OCI-LY1 (cell line): ENCODE results near the gene SETDB2.

Experiments used
- EZH2 ChIP-seq: fragments of 200-600 bp; sonication (generic), shearing (Covaris generic); IDR thresholded peaks from 2 replicates; pipeline ENCODE4 v1.8.0; 2017; ENCODE audit warnings: borderline replicate concordance, mixed run types, mild to moderate bottlenecking, antibody characterized with exemption, low read length, moderate library complexity, mixed read lengths
- TF ChIP-seq, protein P1 (sequence below): fragments of 200-600 bp; sonication (generic), shearing (Covaris generic); IDR thresholded peaks from 2 replicates; pipeline ENCODE4 v1.5.1; 2017; ENCODE audit warnings: mild to moderate bottlenecking, antibody characterized with exemption, low read length, moderate library complexity, mixed read lengths

DNA sequence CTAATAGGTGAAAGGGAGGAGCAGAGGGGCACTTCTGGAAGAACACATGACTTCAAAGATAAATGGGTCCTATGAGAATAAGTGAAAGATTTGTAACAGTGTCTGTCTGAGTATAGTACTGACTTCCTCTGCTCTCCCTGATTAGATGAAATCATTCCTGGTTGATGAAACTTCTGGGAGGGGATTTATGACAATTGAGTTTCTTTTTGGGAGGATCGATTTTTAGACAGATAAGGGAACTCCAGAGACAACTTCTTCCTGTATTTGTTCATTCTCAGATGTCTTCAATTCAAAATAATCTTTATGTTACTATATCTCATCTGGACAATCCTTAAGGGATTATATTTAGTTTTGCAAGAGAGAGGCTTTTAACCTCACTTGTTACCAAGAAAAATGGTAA is 20.0 kb downstream of the SETDB2 start:
- no peak for TF ChIP-seq EZH2
- TF ChIP-seq, protein P1, sequence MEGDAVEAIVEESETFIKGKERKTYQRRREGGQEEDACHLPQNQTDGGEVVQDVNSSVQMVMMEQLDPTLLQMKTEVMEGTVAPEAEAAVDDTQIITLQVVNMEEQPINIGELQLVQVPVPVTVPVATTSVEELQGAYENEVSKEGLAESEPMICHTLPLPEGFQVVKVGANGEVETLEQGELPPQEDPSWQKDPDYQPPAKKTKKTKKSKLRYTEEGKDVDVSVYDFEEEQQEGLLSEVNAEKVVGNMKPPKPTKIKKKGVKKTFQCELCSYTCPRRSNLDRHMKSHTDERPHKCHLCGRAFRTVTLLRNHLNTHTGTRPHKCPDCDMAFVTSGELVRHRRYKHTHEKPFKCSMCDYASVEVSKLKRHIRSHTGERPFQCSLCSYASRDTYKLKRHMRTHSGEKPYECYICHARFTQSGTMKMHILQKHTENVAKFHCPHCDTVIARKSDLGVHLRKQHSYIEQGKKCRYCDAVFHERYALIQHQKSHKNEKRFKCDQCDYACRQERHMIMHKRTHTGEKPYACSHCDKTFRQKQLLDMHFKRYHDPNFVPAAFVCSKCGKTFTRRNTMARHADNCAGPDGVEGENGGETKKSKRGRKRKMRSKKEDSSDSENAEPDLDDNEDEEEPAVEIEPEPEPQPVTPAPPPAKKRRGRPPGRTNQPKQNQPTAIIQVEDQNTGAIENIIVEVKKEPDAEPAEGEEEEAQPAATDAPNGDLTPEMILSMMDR, result no peak
